ENCODE measurements around the gene IRAK4.

GRCh38 chr12:43827093-43827492 lies 68.3 kb downstream of the IRAK4 start:
- no peak for TF ChIP-seq EZH2 (IDR thresholded peaks at IDR 0.05; ENCODE audit: borderline replicate concordance, low read depth, low read length, severe bottlenecking)
- TF ChIP-seq CTCF (IDR thresholded peaks at IDR 0.05; ENCODE audit: extremely low read depth in 1 of 2, insufficient read depth in 1 of 2, low read depth in 1 of 2, low read length in 2 of 2) = no peak
- TF ChIP-seq GATA2 (IDR thresholded peaks at IDR 0.05; ENCODE audit: insufficient read depth, insufficient read length, low read depth, low read length) = no peak
- no peak for TF ChIP-seq POLR2A (IDR thresholded peaks at IDR 0.05; ENCODE audit: low read depth, low read length)
- TF ChIP-seq JUN (IDR thresholded peaks at IDR 0.05; ENCODE audit: borderline replicate concordance, insufficient read depth, insufficient read length, low read depth) = no peak
- no peak for TF ChIP-seq POLR2AphosphoS5 (IDR thresholded peaks at IDR 0.05; ENCODE audit: insufficient read depth, low read depth, low read length)
- TF ChIP-seq MYC (IDR thresholded peaks at IDR 0.05; ENCODE audit: low read depth, low read length) = no peak
- no peak for TF ChIP-seq MAX (IDR thresholded peaks at IDR 0.05; ENCODE audit: insufficient read depth, insufficient read length)
- no peak for TF ChIP-seq FOS (IDR thresholded peaks at IDR 0.05; ENCODE audit: borderline replicate concordance, insufficient read depth, low read length)
